Vagina (tissue), 2 donors: ENCODE data around the gene LARP1. TPM values are rescaled to one million over a fixed set of nuclear protein-coding genes. Genes with fewer than 3 reads are reported as not detected.
"Not testable (repeated sequence)": the region's sequence is repeated elsewhere in the genome, so short reads cannot be mapped to it uniquely, and the experiment has no call there.

Experiments used
- DNase-seq, 2 donors: peaks; one replicate each; pipeline ENCODE4 v3.0.0-alpha.2; 2017; ENCODE audit errors: extremely low spot score in 2 of 2
- H3K27ac ChIP-seq: fragments of 200-600 bp; sonication (generic); one replicate; pipeline ENCODE4 v1.5.1; 2019
- H3K27me3 ChIP-seq: fragments of 200-600 bp; sonication (generic); one replicate; pipeline ENCODE4 v1.5.1; 2019
- H3K36me3 ChIP-seq, 2 donors: fragments of 200-600 bp; sonication (generic); one replicate each; pipeline ENCODE4 v1.5.1; 2017 to 2019
- H3K4me1 ChIP-seq: fragments of 200-600 bp; sonication (generic); one replicate; pipeline ENCODE4 v1.5.1; 2019
- H3K4me3 ChIP-seq, 2 donors: fragments of 200-600 bp; sonication (generic); 1 replicate in 1 of 2; 2 replicates in 1 of 2; pipeline ENCODE4 v1.5.1; 2016 to 2019
- H3K9me3 ChIP-seq: fragments of 200-600 bp; sonication (generic); one replicate; pipeline ENCODE4 v1.5.1; 2019
- POLR2A ChIP-seq, 2 donors: fragments of 450-650 bp; IDR thresholded peaks; one replicate each; pipeline ENCODE4 v1.6.1; 2017; ENCODE audit warnings: antibody characterized with exemption in 2 of 2, mild to moderate bottlenecking in 2 of 2, moderate library complexity in 2 of 2
- POLR2AphosphoS5 ChIP-seq, 2 donors: sonication (generic); formaldehyde crosslinking; IDR thresholded peaks; one replicate each; pipeline ENCODE4 v1.9.0; 2017; ENCODE audit warnings: antibody characterized with exemption in 2 of 2, mild to moderate bottlenecking in 2 of 2, low read depth in 1 of 2; ENCODE audit not compliant: insufficient read depth in 1 of 2
- intact Hi-C: fragments of 100-400 bp; cut with DNase I; formaldehyde crosslinking; loops from one replicate; pipeline ENCODE4 v1.15.1; 2023
- total RNA-seq: library from RNA; depleted of rRNA; stranded (reverse); fragments of >200 nt; gene quantifications from one replicate; pipeline ENCODE4 v1.2.3, GENCODE V29; 2016
- TF ChIP-seq, protein P1 (sequence below), 3 experiments: fragments of 450-650 bp in 2 of 3; fragments of 200-600 bp in 1 of 3; sonication (generic) in 1 of 3; IDR thresholded peaks; one replicate each; pipeline ENCODE4 v1.5.1; 2017 to 2019; ENCODE audit warnings: antibody characterized with exemption in 3 of 3, mild to moderate bottlenecking in 2 of 3, moderate library complexity in 2 of 3

The LARP1 gene
- total RNA-seq, 1 donor from 2014 or later = 98.0 TPM

DNA sequence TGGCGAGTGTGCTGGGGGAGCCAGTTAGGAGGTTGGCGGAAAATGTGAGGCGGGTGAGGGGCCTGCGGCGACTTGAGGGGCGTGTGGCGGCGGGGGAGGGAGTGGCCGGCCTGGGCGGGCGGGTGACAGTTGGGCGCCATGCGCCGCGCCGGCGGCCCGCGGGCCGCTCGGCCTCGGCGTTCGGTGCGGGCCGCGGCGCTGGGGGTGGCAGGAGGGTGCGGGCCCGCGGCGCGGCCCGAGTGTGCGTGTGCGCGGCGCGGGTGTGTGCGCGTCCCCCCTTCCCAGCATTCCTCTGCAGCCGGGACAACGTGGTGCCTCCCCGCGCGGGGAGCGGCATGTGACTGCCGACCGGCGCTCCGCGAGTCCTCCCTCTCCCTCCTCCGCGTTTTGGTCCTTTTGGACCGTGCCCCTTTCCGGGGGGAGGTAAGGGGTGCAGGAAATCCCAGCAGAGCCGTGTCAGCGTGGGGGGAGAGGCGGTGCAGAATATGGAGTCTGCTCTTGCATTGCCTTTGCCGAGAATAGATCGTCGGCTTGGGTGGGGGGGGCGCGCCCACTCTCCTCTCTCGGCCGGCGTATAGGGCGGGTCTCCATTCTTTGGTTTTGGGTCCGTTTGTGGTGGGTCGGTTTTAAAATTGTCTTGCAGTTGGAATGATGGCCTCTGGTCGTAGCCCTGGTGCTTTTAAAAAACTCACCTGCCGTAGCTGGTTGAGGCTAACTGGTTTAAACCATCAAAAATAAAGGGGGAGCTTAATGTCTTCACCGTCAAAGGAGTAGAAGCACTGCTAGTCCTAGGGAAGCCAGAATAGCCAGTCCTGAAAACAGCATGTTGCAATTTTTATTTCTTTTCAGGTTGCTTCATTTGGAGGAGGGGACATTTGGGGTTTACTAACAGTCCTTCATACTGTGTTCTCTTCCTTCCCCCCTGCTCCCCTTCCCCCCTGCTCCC is 2.0 kb downstream of the LARP1 start:
- Histone ChIP-seq H3K4me1 (peaks cover 66% of the 10 kb centered on the region), H3K27me3 (no peaks in the 10 kb centered on the region), H3K9me3 (no peaks in the 10 kb centered on the region), H3K36me3 (no peaks in the 10 kb centered on the region), H3K4me3 (peak overlapping the region; percentile 73 to 81), H3K27ac (peak overlapping the region; percentile 98)
- intact Hi-C loops = loop anchor here (10.0 kb wide), 1 partner anchor 72 kb away; no protein-coding TSS in a partner anchor
- DNase-seq = no peak
- TF ChIP-seq, protein P1, sequence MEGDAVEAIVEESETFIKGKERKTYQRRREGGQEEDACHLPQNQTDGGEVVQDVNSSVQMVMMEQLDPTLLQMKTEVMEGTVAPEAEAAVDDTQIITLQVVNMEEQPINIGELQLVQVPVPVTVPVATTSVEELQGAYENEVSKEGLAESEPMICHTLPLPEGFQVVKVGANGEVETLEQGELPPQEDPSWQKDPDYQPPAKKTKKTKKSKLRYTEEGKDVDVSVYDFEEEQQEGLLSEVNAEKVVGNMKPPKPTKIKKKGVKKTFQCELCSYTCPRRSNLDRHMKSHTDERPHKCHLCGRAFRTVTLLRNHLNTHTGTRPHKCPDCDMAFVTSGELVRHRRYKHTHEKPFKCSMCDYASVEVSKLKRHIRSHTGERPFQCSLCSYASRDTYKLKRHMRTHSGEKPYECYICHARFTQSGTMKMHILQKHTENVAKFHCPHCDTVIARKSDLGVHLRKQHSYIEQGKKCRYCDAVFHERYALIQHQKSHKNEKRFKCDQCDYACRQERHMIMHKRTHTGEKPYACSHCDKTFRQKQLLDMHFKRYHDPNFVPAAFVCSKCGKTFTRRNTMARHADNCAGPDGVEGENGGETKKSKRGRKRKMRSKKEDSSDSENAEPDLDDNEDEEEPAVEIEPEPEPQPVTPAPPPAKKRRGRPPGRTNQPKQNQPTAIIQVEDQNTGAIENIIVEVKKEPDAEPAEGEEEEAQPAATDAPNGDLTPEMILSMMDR (IDR thresholded peaks at IDR 0.05) = no peak
- TF ChIP-seq POLR2AphosphoS5 (IDR thresholded peaks at IDR 0.05; ENCODE audit: insufficient read depth in 1 of 2, low read depth in 1 of 2) = peak in 1 of 2 donors; percentile 35

DNA sequence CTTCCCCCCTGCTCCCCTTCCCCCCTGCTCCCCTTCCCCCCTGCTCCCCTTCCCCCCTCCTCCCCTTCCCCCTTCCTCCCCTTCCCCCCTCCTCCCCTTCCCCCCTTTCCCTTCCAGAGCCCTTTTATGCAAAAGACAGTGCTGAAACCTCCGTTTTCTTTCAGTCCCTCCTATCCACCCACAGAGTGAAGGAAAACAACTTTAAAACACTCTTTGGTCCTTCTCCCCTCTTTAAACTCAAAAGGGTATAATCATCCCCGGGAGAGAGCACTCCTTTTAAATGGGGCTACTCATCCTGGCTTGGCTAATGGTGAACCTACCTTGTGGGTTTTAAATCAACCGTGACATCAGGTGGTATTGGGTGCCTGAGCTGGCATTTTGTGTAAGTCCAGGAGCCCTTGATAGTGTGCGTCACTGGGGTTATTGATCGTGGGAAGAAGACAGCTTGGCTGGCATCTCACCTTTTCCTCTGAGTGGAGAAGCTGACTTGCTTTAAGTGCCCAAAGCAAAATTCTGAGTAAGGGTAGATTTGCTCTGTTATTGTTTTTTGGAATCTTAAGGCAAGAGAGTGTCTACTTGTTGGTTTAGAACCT is 2.7 kb downstream of the LARP1 start:
- Histone ChIP-seq H3K4me3 (peak overlapping the region; percentile 73 to 81), H3K4me1 (peaks cover 73% of the 10 kb centered on the region), H3K36me3 (no peaks in the 10 kb centered on the region), H3K27me3 (no peaks in the 10 kb centered on the region), H3K27ac (peak overlapping the region; percentile 98), H3K9me3 (no peaks in the 10 kb centered on the region)
- intact Hi-C loops = loop anchor here (10.0 kb wide), 1 partner anchor 73 kb away; no protein-coding TSS in a partner anchor
- no peak for DNase-seq
- TF ChIP-seq POLR2AphosphoS5 (IDR thresholded peaks at IDR 0.05; ENCODE audit: insufficient read depth in 1 of 2, low read depth in 1 of 2) (no peak), POLR2A (IDR thresholded peaks at IDR 0.05) (no peak)
- TF ChIP-seq, protein P1 (IDR thresholded peaks at IDR 0.05) = no peak

GRCh38 chr5:154758493-154758892 is 3.3 kb downstream of the LARP1 start:
- no peaks in the 10 kb centered on the region for H3K36me3 ChIP-seq
- H3K27ac ChIP-seq = peak overlapping the region; percentile 98
- peak overlapping the region; percentile 73 to 81 for H3K4me3 ChIP-seq
- H3K9me3 ChIP-seq = no peaks in the 10 kb centered on the region
- H3K4me1 ChIP-seq = peaks cover 73% of the 10 kb centered on the region
- no peak for DNase-seq
- no peak for TF ChIP-seq POLR2AphosphoS5 (IDR thresholded peaks at IDR 0.05; ENCODE audit: insufficient read depth in 1 of 2, low read depth in 1 of 2)
- TF ChIP-seq, protein P1 (IDR thresholded peaks at IDR 0.05) = no peak
- TF ChIP-seq POLR2A (IDR thresholded peaks at IDR 0.05) = no peak
- H3K27me3 ChIP-seq = no peaks in the 10 kb centered on the region
- intact Hi-C loops = loop anchor here (10.0 kb wide), 1 partner anchor 74 kb away; no protein-coding TSS in a partner anchor

DNA sequence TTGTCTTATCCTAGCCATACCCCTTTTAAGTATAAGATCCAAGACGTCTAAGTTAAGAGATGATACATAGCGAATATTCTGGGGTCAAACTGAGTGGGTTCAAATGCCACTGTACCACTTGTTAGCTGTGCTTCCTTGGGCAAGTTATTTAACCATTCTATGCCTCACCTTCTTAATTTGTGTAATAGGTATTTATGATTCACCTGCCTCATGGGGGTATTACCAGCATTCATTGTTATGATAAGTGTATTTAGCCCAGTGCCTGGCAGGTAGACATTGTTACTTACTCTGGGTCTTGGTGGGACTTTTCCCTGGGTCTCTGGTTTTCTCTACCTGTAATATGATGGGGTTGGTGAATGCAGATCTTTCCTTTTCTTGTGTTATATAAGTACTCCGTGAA is 3.8 kb downstream of the LARP1 start:
- TF ChIP-seq POLR2A (IDR thresholded peaks at IDR 0.05) (no peak), POLR2AphosphoS5 (IDR thresholded peaks at IDR 0.05; ENCODE audit: insufficient read depth in 1 of 2, low read depth in 1 of 2) (no peak)
- TF ChIP-seq, protein P1 (IDR thresholded peaks at IDR 0.05) = no peak
- H3K4me3 ChIP-seq = no peak overlapping the region
- intact Hi-C loops = loop anchor here (10.0 kb wide), 1 partner anchor 74 kb away; no protein-coding TSS in a partner anchor
- DNase-seq = no peak
- H3K9me3 ChIP-seq = no peaks in the 10 kb centered on the region
- H3K4me1 ChIP-seq = peaks cover 73% of the 10 kb centered on the region
- H3K36me3 ChIP-seq = no peaks in the 10 kb centered on the region
- no peaks in the 10 kb centered on the region for H3K27me3 ChIP-seq
- no peak overlapping the region for H3K27ac ChIP-seq

- H3K4me3 ChIP-seq, H3K36me3 ChIP-seq, H3K9me3 ChIP-seq, H3K27ac ChIP-seq, DNase-seq, H3K27me3 ChIP-seq: not testable (repeated sequence)
- intact Hi-C loops = loop anchor here (10.0 kb wide), 1 partner anchor 75 kb away; no protein-coding TSS in a partner anchor
- H3K4me1 ChIP-seq = peaks cover 72% of the 10 kb centered on the region
Measured at GRCh38 chr5:154759868-154760267, 4.7 kb downstream of the LARP1 start.
